ENCODE data around the gene BAIAP2L1.

The BAIAP2L1 gene

GRCh38 chr7:98293265-98293664, 107.6 kb downstream of the BAIAP2L1 start:
- no peak for DNase-seq (ENCODE audit: low read depth)

GRCh38 chr7:98291717-98292116, 109.2 kb downstream of the BAIAP2L1 start:
- DNase-seq (ENCODE audit: low read depth) = no peak

- no peak for DNase-seq (ENCODE audit: low read depth)
Measured at GRCh38 chr7:98289333-98289875, 111.5 kb downstream of the BAIAP2L1 start.

GRCh38 chr7:98288064-98288823, 112.6 kb downstream of the BAIAP2L1 start:
- no peak for DNase-seq (ENCODE audit: low read depth)

GRCh38 chr7:98287486-98287959, 113.4 kb downstream of the BAIAP2L1 start:
- DNase-seq (ENCODE audit: low read depth) = no peak

GRCh38 chr7:98286701-98287485, 114.0 kb downstream of the BAIAP2L1 start:
- DNase-seq (ENCODE audit: low read depth) = no peak

GRCh38 chr7:98286093-98286539, 114.8 kb downstream of the BAIAP2L1 start:
- DNase-seq (ENCODE audit: low read depth) = no peak

- DNase-seq (ENCODE audit: low read depth) = no peak
Measured at GRCh38 chr7:98285157-98286092, 115.5 kb downstream of the BAIAP2L1 start.

- no peak for DNase-seq (ENCODE audit: low read depth)
Measured at GRCh38 chr7:98284335-98285036, 116.4 kb downstream of the BAIAP2L1 start.

GRCh38 chr7:98283887-98284222, 117.0 kb downstream of the BAIAP2L1 start:
- DNase-seq (ENCODE audit: low read depth) = no peak

- no peak for DNase-seq (ENCODE audit: low read depth)
Measured at GRCh38 chr7:98283127-98283886, 117.6 kb downstream of the BAIAP2L1 start.

- no peak for DNase-seq (ENCODE audit: low read depth)
Measured at GRCh38 chr7:98282703-98283102, 118.2 kb downstream of the BAIAP2L1 start.

- no peak for DNase-seq (ENCODE audit: low read depth)
Measured at GRCh38 chr7:98281757-98282606, 118.9 kb downstream of the BAIAP2L1 start.

- peak; percentile 87 for DNase-seq (ENCODE audit: low read depth)
Measured at GRCh38 chr7:98280791-98281756, 119.8 kb downstream of the BAIAP2L1 start, which contains the start of gene BRI3. TSS of gene BRI3 (plus strand) at chr7:98281686. CDS start at chr7:98281796, 110 bp downstream.

GRCh38 chr7:98280296-98280695, 120.6 kb downstream of the BAIAP2L1 start:
- no peak for DNase-seq (ENCODE audit: low read depth)

GRCh38 chr7:98278936-98279335, 122.0 kb downstream of the BAIAP2L1 start:
- no peak for DNase-seq (ENCODE audit: low read depth)

- no peak for DNase-seq (ENCODE audit: low read depth)
Measured at GRCh38 chr7:98278408-98278807, 122.5 kb downstream of the BAIAP2L1 start.

- DNase-seq (ENCODE audit: low read depth) = no peak
Measured at GRCh38 chr7:98276241-98276761, 124.6 kb downstream of the BAIAP2L1 start.

All from T-helper 22 cell (primary cell).